ENCODE measurements around the gene P3H2.

DNA sequence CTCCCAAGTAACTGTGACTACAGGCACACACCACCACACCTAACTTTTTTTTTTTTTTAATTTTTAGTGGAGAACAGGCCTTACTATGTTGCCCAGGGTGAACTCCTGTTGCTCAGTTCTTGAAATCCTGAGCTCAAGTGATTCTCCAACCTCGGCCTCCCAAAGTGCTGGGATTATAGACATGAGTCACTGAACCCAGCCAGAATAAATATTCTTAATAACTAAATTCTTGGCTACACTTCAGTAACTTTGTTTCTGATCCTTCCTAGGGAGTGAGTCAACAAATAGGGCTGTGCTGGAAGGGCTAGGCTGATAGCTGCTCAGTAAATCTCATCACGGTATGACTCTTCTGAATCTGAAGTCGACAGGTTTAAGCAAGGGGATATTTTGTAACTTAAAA lies 56.6 kb downstream of the P3H2 start:
- TF ChIP-seq CTCF (conservative IDR thresholded peaks at IDR 0.05; ENCODE audit: low read depth, low read length) = no peak
- no peak for TF ChIP-seq POLR2A (IDR thresholded peaks at IDR 0.05; ENCODE audit: low read depth, low read length)
- no peak for TF ChIP-seq MAZ (IDR thresholded peaks at IDR 0.05; ENCODE audit: borderline replicate concordance, low read depth, low read length)

Data from IMR-90 (cell line).